NCI-H526 (cell line): ENCODE data around the gene NIM1K.
"Not testable (repeated sequence)": the region's sequence is repeated elsewhere in the genome, so short reads cannot be mapped to it uniquely, and the experiment has no call there.

ENCODE experiments used
- DNase-seq, 2 experiments: peaks; one replicate each; lab custom pipeline; 2025; lab: John Stamatoyannopoulos, UW

NIM1K gene

DNA sequence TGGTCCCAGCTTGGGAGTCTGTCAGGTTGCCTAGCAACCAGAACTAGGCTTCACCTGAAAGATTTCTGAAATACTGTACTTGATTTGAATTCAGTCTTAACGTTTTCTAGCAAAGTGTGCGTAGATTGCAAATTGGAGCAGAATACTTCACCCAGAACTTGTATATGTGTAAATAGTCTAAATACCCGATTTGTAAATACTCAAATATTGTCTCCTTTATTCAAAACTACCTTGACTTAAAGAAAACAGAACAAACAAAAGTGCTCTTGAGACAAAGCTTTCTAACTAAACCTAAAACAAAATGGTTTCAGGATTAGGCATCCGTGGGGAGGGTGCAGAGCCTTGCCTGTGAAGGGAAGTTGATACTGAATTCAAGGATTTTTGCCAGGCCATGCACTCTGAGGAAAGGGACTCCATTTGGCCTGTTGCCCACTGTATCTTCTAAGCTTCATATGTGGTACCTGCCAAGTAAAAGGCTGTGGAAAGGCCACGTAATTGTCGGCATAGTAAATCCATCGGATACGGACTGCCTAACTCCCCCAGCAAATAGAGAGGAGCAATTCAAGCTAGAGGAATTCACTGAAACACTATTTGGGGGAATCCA is 121.9 kb downstream of the NIM1K start:
- no peak for DNase-seq

DNA sequence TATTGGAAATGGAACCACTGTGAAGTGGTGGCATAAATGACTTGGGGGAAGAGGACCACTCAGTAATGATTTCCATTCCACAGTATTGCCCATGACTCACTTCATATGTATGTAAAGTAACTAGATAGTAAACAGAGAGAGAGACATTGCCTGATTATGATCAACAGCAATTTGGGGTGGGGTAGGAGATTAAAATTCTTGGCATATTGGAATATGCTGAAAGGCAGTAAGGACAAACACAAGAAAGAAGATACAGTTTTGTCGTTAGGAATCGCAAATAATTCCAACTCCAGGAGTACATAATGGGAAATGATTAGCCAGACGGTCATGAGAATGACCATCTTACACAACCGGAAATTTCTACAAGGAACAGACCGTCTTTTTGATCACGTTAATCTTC is 122.7 kb downstream of the NIM1K start:
- peak in 1 of 2 experiments; percentile 1 for DNase-seq

DNA sequence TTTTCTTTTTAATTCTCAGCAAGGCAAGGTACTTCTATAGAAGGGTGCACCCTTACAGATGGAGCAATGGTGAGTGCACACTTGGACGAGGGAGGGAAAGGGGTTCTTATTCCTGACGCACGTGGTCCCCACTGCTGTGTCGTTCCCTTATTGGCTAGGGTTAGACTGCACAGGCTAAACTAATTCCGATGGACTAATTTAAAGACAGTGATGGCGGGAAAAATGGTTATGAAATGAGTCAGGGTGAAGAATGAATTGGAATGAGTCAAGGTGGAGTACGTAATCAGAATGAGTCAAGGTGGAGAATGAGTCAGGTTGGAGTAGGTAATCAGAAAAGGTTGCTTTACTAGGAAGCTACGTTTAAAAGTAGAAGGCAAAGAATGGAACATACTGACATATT is 123.2 kb downstream of the NIM1K start:
- no peak for DNase-seq

- DNase-seq = no peak
Observed at GRCh38 chr5:43315682-43316081, 123.7 kb downstream of the NIM1K start.

DNA sequence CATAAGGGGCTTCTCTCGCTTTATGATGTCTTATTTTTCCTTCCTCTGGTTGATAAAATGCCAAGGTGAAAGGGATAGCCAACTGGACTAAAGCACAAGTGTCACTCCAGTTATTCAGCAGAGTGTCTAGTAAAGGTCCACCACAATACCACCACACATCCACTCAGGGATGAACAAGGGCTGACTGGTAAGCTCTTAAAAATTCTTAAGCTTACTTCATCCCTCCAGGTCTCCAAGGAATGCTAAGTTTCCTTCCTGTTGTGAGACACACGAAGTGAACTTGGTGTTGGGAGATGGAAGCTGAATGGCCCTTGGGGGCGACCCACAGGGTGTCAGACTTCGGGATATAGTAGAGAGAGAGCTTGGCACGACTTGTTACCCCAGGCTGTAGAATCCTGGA is 124.4 kb downstream of the NIM1K start:
- no peak for DNase-seq

DNA sequence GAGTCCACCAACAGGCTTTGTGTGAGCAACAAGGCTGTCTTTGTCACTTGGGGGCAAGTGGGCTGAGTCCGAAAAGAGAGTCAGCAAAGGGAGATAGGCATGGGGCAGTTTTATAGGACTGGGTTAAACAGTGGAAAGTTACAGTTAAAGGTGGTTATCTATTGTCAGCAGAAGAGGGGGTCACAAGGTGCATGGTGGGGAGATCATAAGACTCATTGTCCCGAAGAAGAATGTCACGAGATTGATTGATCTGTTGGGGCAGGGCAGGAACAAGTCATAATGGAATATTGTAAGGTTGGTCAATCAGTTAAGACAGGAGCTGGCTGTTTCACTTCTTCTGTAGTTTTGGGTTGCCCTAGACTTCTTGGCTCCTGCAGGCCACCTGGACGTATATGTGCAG is 128.8 kb downstream of the NIM1K start:
- DNase-seq = no peak

GRCh38 chr5:43323488-43323887 is 131.5 kb downstream of the NIM1K start:
- not testable (repeated sequence) for DNase-seq

DNA sequence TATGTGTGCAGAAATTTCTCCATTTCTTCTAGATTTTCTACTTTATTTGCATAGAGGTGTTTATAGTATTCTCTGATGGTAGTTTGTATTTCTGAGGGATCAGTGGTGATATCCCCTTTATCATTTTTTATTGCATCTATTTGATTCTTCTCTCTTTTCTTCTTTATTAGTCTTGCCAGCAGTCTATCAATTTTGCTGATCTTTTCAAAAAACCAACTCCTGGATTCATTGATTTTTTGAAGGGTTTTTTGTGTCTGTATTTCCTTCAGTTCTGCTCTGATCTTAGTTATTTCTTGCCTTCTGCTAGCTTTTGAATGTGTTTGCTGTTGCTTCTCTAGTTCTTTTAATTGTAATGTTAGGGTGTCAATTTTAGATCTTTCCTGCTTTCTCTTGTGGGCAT is 133.6 kb downstream of the NIM1K start:
- not testable (repeated sequence) for DNase-seq
